GM23338 (cell line): ENCODE data around the gene FAM120A. TPM values are rescaled to one million over a fixed set of nuclear protein-coding genes. Genes with fewer than 3 reads are reported as not detected.

Source experiments
- ATAC-seq: fragments of 200-7000 bp; cut with Tn5 transposase; 3 replicates; pipeline ENCODE4 v1.9.1; 2020
- DNase-seq: peaks from one replicate; pipeline ENCODE4 v3.0.0-alpha.2; 2015; ENCODE audit warnings: low spot score
- H2AFZ ChIP-seq: fragments of 200-600 bp; sonication (generic); 2 replicates; pipeline ENCODE4 v1.8.0; 2016; ENCODE audit warnings: antibody characterized with exemption, mild to moderate bottlenecking, moderate library complexity
- H3F3A ChIP-seq: fragments of 200-600 bp; sonication (generic); replicated peaks from 2 replicates; pipeline ENCODE4 v1.8.0; 2017; ENCODE audit warnings: antibody characterized with exemption, mixed run types, low read depth
- H3K27ac ChIP-seq: fragments of 200-600 bp; sonication (generic); 2 replicates; pipeline ENCODE4 v1.6.1; 2016; ENCODE audit warnings: low read depth
- H3K27me3 ChIP-seq: fragments of 200-600 bp; sonication (generic); 2 replicates; pipeline ENCODE4 v1.8.0; 2016; ENCODE audit warnings: mild to moderate bottlenecking, mixed run types, moderate library complexity; ENCODE audit not compliant: insufficient read depth
- H3K36me3 ChIP-seq: fragments of 200-600 bp; sonication (generic); 2 replicates; pipeline ENCODE4 v1.8.0; 2016; ENCODE audit warnings: mild to moderate bottlenecking; ENCODE audit not compliant: insufficient read depth
- H3K4me1 ChIP-seq: fragments of 200-600 bp; sonication (generic); 2 replicates; pipeline ENCODE4 v1.8.0; 2016; ENCODE audit warnings: mild to moderate bottlenecking, moderate library complexity; ENCODE audit not compliant: insufficient read depth
- H3K4me2 ChIP-seq: fragments of 200-600 bp; sonication (generic); 2 replicates; pipeline ENCODE4 v1.7.1; 2017; ENCODE audit warnings: mixed run types
- H3K4me3 ChIP-seq: fragments of 200-600 bp; sonication (generic); 2 replicates; pipeline ENCODE4 v1.6.1; 2016; ENCODE audit warnings: mixed run types
- H3K79me2 ChIP-seq: fragments of 200-600 bp; sonication (generic); replicated peaks from 2 replicates; pipeline ENCODE4 v1.8.0; 2017; ENCODE audit warnings: mild to moderate bottlenecking; ENCODE audit not compliant: insufficient read depth
- H3K9me2 ChIP-seq: fragments of 200-600 bp; sonication (generic); 2 replicates; pipeline ENCODE4 v1.8.0; 2017; ENCODE audit not compliant: insufficient read depth
- H4K20me1 ChIP-seq: fragments of 200-600 bp; sonication (generic); replicated peaks from 2 replicates; pipeline ENCODE4 v1.8.0; 2017; ENCODE audit warnings: mild to moderate bottlenecking; ENCODE audit not compliant: insufficient read depth
- H3K27ac Mint-ChIP-seq: 2 replicates; pipeline ENCODE4 v1.8.0; 2020; ENCODE audit warnings: inconsistent platforms, mild to moderate bottlenecking, moderate library complexity, mixed read lengths
- H3K27me3 Mint-ChIP-seq: 3 replicates; pipeline ENCODE4 v1.8.0; 2022; ENCODE audit warnings: low read depth, mild to moderate bottlenecking, moderate library complexity, mixed read lengths, inconsistent platforms; ENCODE audit not compliant: insufficient read depth, poor library complexity
- H3K36me3 Mint-ChIP-seq: 3 replicates; pipeline ENCODE4 v1.8.0; 2021; ENCODE audit warnings: low read depth, mild to moderate bottlenecking, inconsistent platforms, moderate library complexity, mixed read lengths
- H3K4me1 Mint-ChIP-seq: 3 replicates; pipeline ENCODE4 v1.8.0; 2020; ENCODE audit warnings: mild to moderate bottlenecking, inconsistent platforms, mixed read lengths
- H3K4me3 Mint-ChIP-seq: 3 replicates; pipeline ENCODE4 v1.8.0; 2021; ENCODE audit warnings: moderate library complexity, mild to moderate bottlenecking, inconsistent platforms, mixed read lengths
- H3K9me3 Mint-ChIP-seq: 3 replicates; pipeline ENCODE4 v1.8.0; 2020; ENCODE audit warnings: moderate library complexity, mild to moderate bottlenecking, inconsistent platforms, mixed read lengths
- CREB1 ChIP-seq: fragments of 250-450 bp; sonication (Bioruptor Pico); IDR thresholded peaks from 2 replicates; pipeline ENCODE4 v1.5.0; 2020; ENCODE audit warnings: low read depth, mild to moderate bottlenecking, moderate library complexity
- EZH2phosphoT487 ChIP-seq: fragments of 200-600 bp; sonication (generic); IDR thresholded peaks from one replicate; pipeline ENCODE4 v1.8.1; 2018; ENCODE audit warnings: antibody characterized with exemption; ENCODE audit not compliant: unreplicated experiment
- NANOG ChIP-seq: IDR thresholded peaks from 2 replicates; pipeline ENCODE4 v1.6.1; 2016; ENCODE audit warnings: antibody characterized with exemption, borderline replicate concordance
- POLR2AphosphoS5 ChIP-seq: IDR thresholded peaks from 2 replicates; pipeline ENCODE4 v1.6.1; 2016; ENCODE audit warnings: antibody characterized with exemption, low read depth
- STAT1 ChIP-seq: IDR thresholded peaks from one replicate; pipeline ENCODE4 v1.6.1; 2016; ENCODE audit warnings: antibody characterized with exemption; ENCODE audit not compliant: unreplicated experiment
- ZNF462 ChIP-seq: fragments of 250-450 bp; sonication (Bioruptor Pico); IDR thresholded peaks from 2 replicates; pipeline ENCODE4 v1.5.0; 2020; ENCODE audit warnings: mild to moderate bottlenecking, moderate library complexity
- polyA plus RNA-seq: library from polyadenylated mRNA; unstranded; fragments of >200 nt; fragmentation: Nextera tagmentation; extraction: Ambion mirVana; gene quantifications from 2 replicates; pipeline ENCODE4 v1.2.1, GENCODE V29; 2016
- total RNA-seq: library from RNA; depleted of rRNA; stranded (reverse); fragments of >200 nt; shearing (Covaris generic); gene quantifications from 2 replicates; pipeline ENCODE4 v1.2.3, GENCODE V29; 2014
- TF ChIP-seq, protein P1 (sequence below), 2 experiments: fragments of 200-600 bp in 1 of 2; sonication (generic) in 1 of 2; conservative IDR thresholded peaks; 2 replicates each; pipeline versions ENCODE4 v1.5.1 to v1.6.1; 2016 to 2017; ENCODE audit warnings: antibody characterized with exemption in 2 of 2, low read depth in 2 of 2, mild to moderate bottlenecking in 2 of 2, moderate library complexity in 1 of 2
- TF ChIP-seq, protein P2 (sequence below): IDR thresholded peaks from one replicate; pipeline ENCODE4 v1.6.1; 2018; ENCODE audit warnings: antibody characterized with exemption; ENCODE audit not compliant: unreplicated experiment
- TF ChIP-seq, protein P3 (sequence below): IDR thresholded peaks from 2 replicates; pipeline ENCODE4 v1.6.1; 2016; ENCODE audit warnings: antibody characterized with exemption

FAM120A gene
- total and polyA plus RNA-seq, 2 experiments from 2014 or later, result 28.2 to 52.5 TPM

DNA sequence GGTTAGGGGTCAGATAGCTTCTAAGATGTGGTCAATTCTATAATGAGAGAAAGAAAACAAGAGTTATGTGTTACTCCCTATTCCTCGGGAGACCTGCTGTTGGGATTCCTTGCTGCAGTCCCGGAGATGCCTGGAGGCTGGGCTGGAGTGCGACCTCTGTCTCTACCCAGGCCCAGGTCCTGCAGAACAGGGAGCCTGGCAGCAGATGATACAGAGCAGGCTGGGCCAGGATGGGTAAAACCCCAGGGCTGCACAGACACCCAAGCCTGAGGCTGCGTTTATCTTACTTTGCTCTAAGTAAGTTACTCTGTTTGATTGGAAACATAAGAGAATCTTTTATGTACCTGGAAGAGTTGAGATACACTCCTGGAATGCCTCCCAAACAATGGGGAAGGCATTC lies 28.8 kb downstream of the FAM120A start (continued):
- TF ChIP-seq ZNF462 (no peak), CREB1 (CRISPR knock-in tag) (no peak), POLR2AphosphoS5 (no peak)
- TF ChIP-seq, protein P1, sequence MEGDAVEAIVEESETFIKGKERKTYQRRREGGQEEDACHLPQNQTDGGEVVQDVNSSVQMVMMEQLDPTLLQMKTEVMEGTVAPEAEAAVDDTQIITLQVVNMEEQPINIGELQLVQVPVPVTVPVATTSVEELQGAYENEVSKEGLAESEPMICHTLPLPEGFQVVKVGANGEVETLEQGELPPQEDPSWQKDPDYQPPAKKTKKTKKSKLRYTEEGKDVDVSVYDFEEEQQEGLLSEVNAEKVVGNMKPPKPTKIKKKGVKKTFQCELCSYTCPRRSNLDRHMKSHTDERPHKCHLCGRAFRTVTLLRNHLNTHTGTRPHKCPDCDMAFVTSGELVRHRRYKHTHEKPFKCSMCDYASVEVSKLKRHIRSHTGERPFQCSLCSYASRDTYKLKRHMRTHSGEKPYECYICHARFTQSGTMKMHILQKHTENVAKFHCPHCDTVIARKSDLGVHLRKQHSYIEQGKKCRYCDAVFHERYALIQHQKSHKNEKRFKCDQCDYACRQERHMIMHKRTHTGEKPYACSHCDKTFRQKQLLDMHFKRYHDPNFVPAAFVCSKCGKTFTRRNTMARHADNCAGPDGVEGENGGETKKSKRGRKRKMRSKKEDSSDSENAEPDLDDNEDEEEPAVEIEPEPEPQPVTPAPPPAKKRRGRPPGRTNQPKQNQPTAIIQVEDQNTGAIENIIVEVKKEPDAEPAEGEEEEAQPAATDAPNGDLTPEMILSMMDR (conservative IDR thresholded peaks at IDR 0.05; ENCODE audit: low read depth in 2 of 2), result no peak

DNA sequence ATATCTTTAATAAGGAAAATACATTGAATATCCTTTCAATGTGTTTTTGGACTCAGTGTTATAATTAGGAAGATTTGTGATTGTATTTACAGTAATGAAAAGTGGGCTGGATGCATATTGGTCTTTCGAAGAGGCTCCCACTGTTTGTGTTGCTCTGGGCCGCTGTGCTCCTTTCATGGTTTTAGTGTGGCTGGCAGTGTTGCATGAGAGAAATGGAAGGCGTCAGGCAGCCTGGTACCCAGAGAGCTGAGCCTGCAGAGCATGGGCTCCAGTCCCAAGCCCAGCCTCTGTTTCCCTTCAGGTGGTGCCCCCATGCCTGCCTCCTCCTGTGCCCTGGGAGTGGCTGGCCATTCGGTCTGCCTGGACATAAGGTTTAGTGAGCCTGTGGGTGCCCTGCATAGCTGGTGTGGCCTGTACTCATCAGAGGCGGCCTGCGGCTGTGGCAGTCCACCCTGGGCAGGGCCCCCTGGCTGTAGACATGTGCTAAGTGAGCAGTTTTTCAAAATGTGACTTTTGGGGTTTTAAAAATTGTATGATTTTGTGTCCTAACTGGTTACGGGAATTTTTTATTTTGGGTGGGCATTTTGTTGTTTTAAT lies 29.3 kb downstream of the FAM120A start:
- H2AFZ ChIP-seq, result no peak overlapping the region
- H3K27me3 ChIP-seq, result no peaks in the 10 kb centered on the region
- no peaks in the 10 kb centered on the region for H3F3A ChIP-seq
- Mint-ChIP-seq H3K4me3 (no peak overlapping the region; the same call in 2 of the 3 replicates), H3K36me3 (peaks cover 25% of the 10 kb centered on the region), H3K9me3 (no peaks in the 10 kb centered on the region), H3K27ac (peak overlapping the region; percentile 21), H3K27me3 (peaks cover 5% of the 10 kb centered on the region), H3K4me1 (peaks cover 26% of the 10 kb centered on the region)
- H3K9me2 ChIP-seq, result no peaks in the 10 kb centered on the region
- peak overlapping the region; percentile 55; the same call in 1 of the 2 replicates for H3K27ac ChIP-seq
- no peak overlapping the region for H3K4me3 ChIP-seq
- peaks cover 84% of the 10 kb centered on the region for H3K79me2 ChIP-seq
- peak; percentile 80 for ATAC-seq
- no peak for DNase-seq
- peak overlapping the region; percentile 36 for H3K4me2 ChIP-seq
- peaks cover 12% of the 10 kb centered on the region for H3K4me1 ChIP-seq
- H4K20me1 ChIP-seq, result peaks cover 3% of the 10 kb centered on the region; the same call in 1 of the 2 replicates
- no peaks in the 10 kb centered on the region; the same call in 1 of the 2 replicates for H3K36me3 ChIP-seq
- TF ChIP-seq NANOG (no peak), STAT1 (no peak), EZH2phosphoT487 (no peak)
- TF ChIP-seq, protein P2, sequence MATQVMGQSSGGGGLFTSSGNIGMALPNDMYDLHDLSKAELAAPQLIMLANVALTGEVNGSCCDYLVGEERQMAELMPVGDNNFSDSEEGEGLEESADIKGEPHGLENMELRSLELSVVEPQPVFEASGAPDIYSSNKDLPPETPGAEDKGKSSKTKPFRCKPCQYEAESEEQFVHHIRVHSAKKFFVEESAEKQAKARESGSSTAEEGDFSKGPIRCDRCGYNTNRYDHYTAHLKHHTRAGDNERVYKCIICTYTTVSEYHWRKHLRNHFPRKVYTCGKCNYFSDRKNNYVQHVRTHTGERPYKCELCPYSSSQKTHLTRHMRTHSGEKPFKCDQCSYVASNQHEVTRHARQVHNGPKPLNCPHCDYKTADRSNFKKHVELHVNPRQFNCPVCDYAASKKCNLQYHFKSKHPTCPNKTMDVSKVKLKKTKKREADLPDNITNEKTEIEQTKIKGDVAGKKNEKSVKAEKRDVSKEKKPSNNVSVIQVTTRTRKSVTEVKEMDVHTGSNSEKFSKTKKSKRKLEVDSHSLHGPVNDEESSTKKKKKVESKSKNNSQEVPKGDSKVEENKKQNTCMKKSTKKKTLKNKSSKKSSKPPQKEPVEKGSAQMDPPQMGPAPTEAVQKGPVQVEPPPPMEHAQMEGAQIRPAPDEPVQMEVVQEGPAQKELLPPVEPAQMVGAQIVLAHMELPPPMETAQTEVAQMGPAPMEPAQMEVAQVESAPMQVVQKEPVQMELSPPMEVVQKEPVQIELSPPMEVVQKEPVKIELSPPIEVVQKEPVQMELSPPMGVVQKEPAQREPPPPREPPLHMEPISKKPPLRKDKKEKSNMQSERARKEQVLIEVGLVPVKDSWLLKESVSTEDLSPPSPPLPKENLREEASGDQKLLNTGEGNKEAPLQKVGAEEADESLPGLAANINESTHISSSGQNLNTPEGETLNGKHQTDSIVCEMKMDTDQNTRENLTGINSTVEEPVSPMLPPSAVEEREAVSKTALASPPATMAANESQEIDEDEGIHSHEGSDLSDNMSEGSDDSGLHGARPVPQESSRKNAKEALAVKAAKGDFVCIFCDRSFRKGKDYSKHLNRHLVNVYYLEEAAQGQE, result no peak
- TF ChIP-seq, protein P3, sequence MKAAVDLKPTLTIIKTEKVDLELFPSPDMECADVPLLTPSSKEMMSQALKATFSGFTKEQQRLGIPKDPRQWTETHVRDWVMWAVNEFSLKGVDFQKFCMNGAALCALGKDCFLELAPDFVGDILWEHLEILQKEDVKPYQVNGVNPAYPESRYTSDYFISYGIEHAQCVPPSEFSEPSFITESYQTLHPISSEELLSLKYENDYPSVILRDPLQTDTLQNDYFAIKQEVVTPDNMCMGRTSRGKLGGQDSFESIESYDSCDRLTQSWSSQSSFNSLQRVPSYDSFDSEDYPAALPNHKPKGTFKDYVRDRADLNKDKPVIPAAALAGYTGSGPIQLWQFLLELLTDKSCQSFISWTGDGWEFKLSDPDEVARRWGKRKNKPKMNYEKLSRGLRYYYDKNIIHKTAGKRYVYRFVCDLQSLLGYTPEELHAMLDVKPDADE, result no peak
- TF ChIP-seq, protein P1 (conservative IDR thresholded peaks at IDR 0.05; ENCODE audit: low read depth in 2 of 2), result peak; percentile 32 to 41; a peak in 3 of 4 replicates
